Osteocyte (in vitro differentiated cells): ENCODE data around the gene SEC22A. TPM values are rescaled to one million over a fixed set of nuclear protein-coding genes. Genes with fewer than 3 reads are reported as not detected.

Experiments
- DNase-seq: peaks from one replicate; pipeline ENCODE4 v3.0.0; 2021; ENCODE audit warnings: mixed read lengths; ENCODE audit not compliant: unreplicated experiment; ENCODE audit errors: extremely low spot score
- H3K27ac Mint-ChIP-seq: one replicate; pipeline ENCODE4 v1.8.0; 2021; ENCODE audit warnings: mild to moderate bottlenecking, mixed read lengths; ENCODE audit not compliant: unreplicated experiment
- H3K27me3 Mint-ChIP-seq: one replicate; pipeline ENCODE4 v1.8.0; 2021; ENCODE audit warnings: mixed read lengths; ENCODE audit not compliant: unreplicated experiment
- H3K36me3 Mint-ChIP-seq: one replicate; pipeline ENCODE4 v1.8.0; 2021; ENCODE audit warnings: mixed read lengths; ENCODE audit not compliant: unreplicated experiment
- H3K4me1 Mint-ChIP-seq: one replicate; pipeline ENCODE4 v1.8.0; 2021; ENCODE audit warnings: mixed read lengths; ENCODE audit not compliant: unreplicated experiment
- H3K4me3 Mint-ChIP-seq: one replicate; pipeline ENCODE4 v1.8.0; 2021; ENCODE audit warnings: mild to moderate bottlenecking, moderate library complexity, mixed read lengths; ENCODE audit not compliant: unreplicated experiment
- H3K9me3 Mint-ChIP-seq: one replicate; pipeline ENCODE4 v1.8.0; 2021; ENCODE audit warnings: mixed read lengths; ENCODE audit not compliant: unreplicated experiment
- total RNA-seq: library from RNA; stranded (reverse); gene quantifications from 2 replicates; pipeline ENCODE4 v1.2.1, GENCODE V29; 2021
- TF ChIP-seq, protein P1 (sequence below): fragments of 200-600 bp; sonication (generic); IDR thresholded peaks from 2 replicates; pipeline ENCODE4 v1.5.0; 2021; ENCODE audit warnings: antibody characterized with exemption, mild to moderate bottlenecking, moderate library complexity

The SEC22A gene
- total RNA-seq, 1 donor from 2014 or later: 19.1 TPM

DNA sequence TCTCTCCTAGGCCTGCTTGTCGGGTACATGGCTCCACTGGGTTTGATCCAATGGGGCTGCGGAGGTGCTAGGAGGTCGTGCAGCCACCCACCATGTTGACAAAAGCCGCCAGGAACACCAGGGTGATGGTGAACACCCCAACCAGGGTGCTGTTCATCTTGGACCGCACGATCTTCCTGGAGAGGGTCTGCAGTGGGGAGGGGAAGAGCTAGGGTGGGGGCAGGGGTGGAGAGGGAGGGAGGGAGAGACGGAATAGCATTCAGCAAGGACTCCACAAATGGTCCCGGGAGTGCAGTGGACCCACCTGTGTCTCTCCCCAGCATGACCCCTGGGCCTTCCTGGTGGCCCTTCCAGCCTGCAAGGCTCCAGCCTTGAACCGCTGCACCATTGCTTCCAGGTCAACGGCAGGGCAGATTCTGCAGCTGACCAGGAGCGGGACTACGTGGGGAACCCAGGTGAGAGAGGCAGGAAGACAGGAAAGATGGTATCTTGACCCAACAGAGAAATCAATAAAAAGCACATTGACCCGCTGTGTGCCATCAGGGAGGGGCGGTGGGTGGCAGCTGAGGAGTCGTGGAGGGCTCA, 102.3 kb downstream of the SEC22A start:
- TF ChIP-seq, protein P1, sequence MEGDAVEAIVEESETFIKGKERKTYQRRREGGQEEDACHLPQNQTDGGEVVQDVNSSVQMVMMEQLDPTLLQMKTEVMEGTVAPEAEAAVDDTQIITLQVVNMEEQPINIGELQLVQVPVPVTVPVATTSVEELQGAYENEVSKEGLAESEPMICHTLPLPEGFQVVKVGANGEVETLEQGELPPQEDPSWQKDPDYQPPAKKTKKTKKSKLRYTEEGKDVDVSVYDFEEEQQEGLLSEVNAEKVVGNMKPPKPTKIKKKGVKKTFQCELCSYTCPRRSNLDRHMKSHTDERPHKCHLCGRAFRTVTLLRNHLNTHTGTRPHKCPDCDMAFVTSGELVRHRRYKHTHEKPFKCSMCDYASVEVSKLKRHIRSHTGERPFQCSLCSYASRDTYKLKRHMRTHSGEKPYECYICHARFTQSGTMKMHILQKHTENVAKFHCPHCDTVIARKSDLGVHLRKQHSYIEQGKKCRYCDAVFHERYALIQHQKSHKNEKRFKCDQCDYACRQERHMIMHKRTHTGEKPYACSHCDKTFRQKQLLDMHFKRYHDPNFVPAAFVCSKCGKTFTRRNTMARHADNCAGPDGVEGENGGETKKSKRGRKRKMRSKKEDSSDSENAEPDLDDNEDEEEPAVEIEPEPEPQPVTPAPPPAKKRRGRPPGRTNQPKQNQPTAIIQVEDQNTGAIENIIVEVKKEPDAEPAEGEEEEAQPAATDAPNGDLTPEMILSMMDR: no peak
- DNase-seq: no peak
- H3K4me3 Mint-ChIP-seq: no peak overlapping the region

DNA sequence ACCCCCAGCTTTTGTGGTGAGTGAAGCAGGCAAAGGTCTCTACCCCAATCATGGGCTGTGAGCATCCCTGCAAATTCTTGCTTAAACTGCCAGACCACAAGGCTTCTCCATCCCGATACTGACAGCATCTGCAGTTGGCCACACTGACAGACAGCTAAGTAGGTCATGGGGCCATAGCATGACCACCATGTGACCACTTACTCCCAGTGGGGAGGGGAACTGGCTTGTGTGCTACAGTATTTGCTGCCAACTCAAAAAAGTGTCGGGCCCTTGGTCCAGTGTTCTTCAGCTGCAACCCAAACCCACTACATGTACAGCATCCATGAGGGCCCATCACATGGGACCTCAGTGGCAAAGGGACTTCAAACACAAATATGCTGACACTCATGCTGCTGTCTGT, 103.4 kb downstream of the SEC22A start:
- TF ChIP-seq, protein P1: no peak
- no peak overlapping the region for H3K27ac Mint-ChIP-seq
- peaks cover 21% of the 10 kb centered on the region for H3K27me3 Mint-ChIP-seq
- peaks cover 4% of the 10 kb centered on the region for H3K36me3 Mint-ChIP-seq
- H3K4me3 Mint-ChIP-seq: no peak overlapping the region
- DNase-seq: no peak
- no peaks in the 10 kb centered on the region for H3K4me1 Mint-ChIP-seq
- no peaks in the 10 kb centered on the region for H3K9me3 Mint-ChIP-seq

More for the DNA sequence above, 102.3 kb downstream of the SEC22A start:
- peaks cover 4% of the 10 kb centered on the region for H3K36me3 Mint-ChIP-seq
- no peaks in the 10 kb centered on the region for H3K9me3 Mint-ChIP-seq
- H3K27me3 Mint-ChIP-seq: peaks cover 20% of the 10 kb centered on the region
- H3K4me1 Mint-ChIP-seq: no peaks in the 10 kb centered on the region
- no peak overlapping the region for H3K27ac Mint-ChIP-seq

DNA sequence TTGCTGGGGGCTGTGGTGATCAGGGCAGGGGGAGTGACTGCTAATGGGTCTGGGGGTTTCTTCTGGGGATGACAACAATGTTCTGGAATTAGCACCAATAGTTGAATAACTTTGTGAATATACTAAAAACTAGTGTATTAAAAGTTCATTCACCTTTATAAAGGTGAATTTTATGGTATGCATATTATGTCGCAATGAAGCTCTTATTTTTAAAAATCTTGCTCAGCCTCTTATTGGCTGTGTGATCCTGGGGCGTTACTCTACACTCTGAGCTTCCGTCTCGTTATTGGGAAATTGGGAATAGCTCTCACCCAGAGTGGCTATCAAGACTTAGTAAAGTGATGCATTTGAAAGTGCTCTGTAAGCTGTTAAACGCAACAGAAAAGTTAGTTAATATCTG, 105.3 kb downstream of the SEC22A start:
- Mint-ChIP-seq H3K4me1 (peaks cover 4% of the 10 kb centered on the region), H3K27me3 (peaks cover 21% of the 10 kb centered on the region), H3K36me3 (peaks cover 4% of the 10 kb centered on the region), H3K4me3 (no peak overlapping the region), H3K9me3 (no peaks in the 10 kb centered on the region), H3K27ac (no peak overlapping the region)
- no peak for DNase-seq
- TF ChIP-seq, protein P1: no peak

DNA sequence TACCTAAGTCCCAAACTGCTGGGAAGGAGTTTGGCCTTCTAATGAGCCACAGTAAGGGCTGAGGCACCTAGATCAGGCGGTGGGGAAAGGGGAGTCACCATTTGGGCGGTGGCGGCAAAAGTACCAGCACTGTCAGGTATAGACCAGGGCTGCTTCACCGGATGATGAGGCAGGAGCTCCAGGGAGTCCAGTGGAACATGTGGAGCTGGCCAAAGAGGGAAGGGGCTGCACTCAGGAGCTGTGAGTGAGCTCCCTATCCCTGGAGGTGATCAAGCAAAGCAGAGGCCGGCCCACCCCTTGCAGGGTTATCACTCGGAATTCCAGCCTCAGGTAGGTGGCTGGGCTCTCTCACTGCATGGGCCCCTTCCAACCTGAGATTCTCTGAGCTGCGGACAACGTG, 108.4 kb downstream of the SEC22A start:
- H3K27ac Mint-ChIP-seq: no peak overlapping the region
- TF ChIP-seq, protein P1: no peak
- H3K36me3 Mint-ChIP-seq: peaks cover 9% of the 10 kb centered on the region
- H3K4me3 Mint-ChIP-seq: no peak overlapping the region
- peaks cover 4% of the 10 kb centered on the region for H3K4me1 Mint-ChIP-seq
- DNase-seq: no peak
- no peaks in the 10 kb centered on the region for H3K9me3 Mint-ChIP-seq
- peaks cover 44% of the 10 kb centered on the region for H3K27me3 Mint-ChIP-seq

DNA sequence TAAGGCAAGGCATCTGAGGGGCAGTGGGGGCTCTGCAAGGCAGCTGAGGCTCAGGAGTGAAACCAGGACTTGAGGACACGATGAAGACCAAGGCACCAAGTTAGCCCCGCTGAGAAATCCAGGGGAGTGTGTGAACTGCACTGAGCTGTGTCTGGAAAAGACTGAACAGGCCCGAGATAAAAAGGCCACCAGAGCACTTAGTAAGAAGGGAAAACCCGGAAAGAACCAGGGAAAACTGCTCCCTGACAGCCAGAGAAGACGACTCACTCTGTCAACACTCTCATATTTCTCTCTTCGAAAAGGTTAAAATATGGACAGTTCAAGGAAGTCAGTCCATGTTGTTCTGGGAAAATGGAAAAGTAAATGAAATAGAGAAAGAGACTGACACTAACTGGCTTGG, 109.0 kb downstream of the SEC22A start:
- no peak overlapping the region for H3K4me3 Mint-ChIP-seq
- H3K4me1 Mint-ChIP-seq: peaks cover 4% of the 10 kb centered on the region
- H3K9me3 Mint-ChIP-seq: no peaks in the 10 kb centered on the region
- TF ChIP-seq, protein P1: no peak
- DNase-seq: no peak
- H3K27ac Mint-ChIP-seq: no peak overlapping the region
- H3K27me3 Mint-ChIP-seq: peaks cover 47% of the 10 kb centered on the region
- H3K36me3 Mint-ChIP-seq: peaks cover 9% of the 10 kb centered on the region
